ENCODE data around the gene SPTBN1. TPM values are rescaled to one million over a fixed set of nuclear protein-coding genes. Genes with fewer than 3 reads are reported as not detected.

SPTBN1 gene
- total and polyA plus RNA-seq, 9 of the 15 experiments (the other 6 are each of a cell fraction or from before 2014, with no cell fraction given): 8.9 to 66.8 (median 31.4) TPM

GRCh38 chr2:54628957-54629356 lies 172.8 kb downstream of the SPTBN1 start:
- BruUV-seq (replicated peaks): no TSS peak
- Histone ChIP-seq H2AFZ (ENCODE audit: low read depth, low read length) (no peak overlapping the region), H3K4me2 (ENCODE audit: insufficient read depth, low read length) (no peak overlapping the region), H3K4me1 (replicated peaks in 1 of 2; ENCODE audit: control insufficient read depth in 2 of 2, insufficient read depth in 2 of 2, low read length in 2 of 2) (peaks cover 0 to 3% of the 10 kb centered on the region in 2 experiments; a peak in 1 of 5 replicates), H3K27me3 (ENCODE audit: control insufficient read depth in 2 of 2, insufficient read depth in 2 of 2, low read length in 2 of 2) (no peaks in the 10 kb centered on the region), H3K9me1 (ENCODE audit: control insufficient read depth, insufficient read depth, low read length) (no peaks in the 10 kb centered on the region), H4K20me1 (replicated peaks; ENCODE audit: control insufficient read depth, insufficient read depth, low read length) (no peaks in the 10 kb centered on the region), H3K4me3 (no peak overlapping the region), H3K36me3 (ENCODE audit: control insufficient read depth, insufficient read depth, low read length) (peaks cover 90% of the 10 kb centered on the region), H3K9ac (ENCODE audit: insufficient read depth in 1 of 2, low read depth in 2 of 2, low read length in 2 of 2) (no peak overlapping the region), H3K27ac (ENCODE audit: extremely low read depth, low read depth, low read length) (no peak overlapping the region), H3K79me2 (ENCODE audit: control insufficient read depth, insufficient read depth, low read length) (no peaks in the 10 kb centered on the region), H3K9me3 (replicated peaks; ENCODE audit: control insufficient read depth, insufficient read depth, low read depth, low read length) (no peaks in the 10 kb centered on the region)
- DNase-seq (ENCODE audit: extremely low read depth in 1 of 4, low spot score in 3 of 4) (no peak), ATAC-seq (no peak), FAIRE-seq (no peak)
- ChIA-PET POLR2A (interaction anchor here (1.9 kb wide), 1 partner anchor 14 kb away, joined by 5 read pairs; no protein-coding TSS in a partner anchor), CTCF (ENCODE audit: low intra/inter-chr PET ratio) (no interaction called here)
- in situ Hi-C loops (cut with MboI) (no loop called here), intact Hi-C loops (cut with micrococcal nuclease) (no loop called here)
- TF ChIP-seq PCBP2 (IDR thresholded peaks at IDR 0.05; ENCODE audit: low read depth, low read length, poor library complexity, severe bottlenecking) (no peak), SRSF9 (IDR thresholded peaks at IDR 0.05; ENCODE audit: borderline replicate concordance, low read depth, low read length) (no peak), ARID1B (IDR thresholded peaks at IDR 0.05) (no peak), POLR2G (IDR thresholded peaks at IDR 0.05; ENCODE audit: low read depth, low read length) (no peak), ZNF764 (CRISPR knock-in tag; IDR thresholded peaks at IDR 0.05; ENCODE audit: low read depth) (no peak), EZH2 (IDR thresholded peaks at IDR 0.05; ENCODE audit: borderline replicate concordance, low read depth, low read length) (no peak), DMBX1 (CRISPR knock-in tag; IDR thresholded peaks at IDR 0.05; ENCODE audit: borderline replicate concordance) (no peak), ZNF644 (tag; IDR thresholded peaks at IDR 0.05; ENCODE audit: low read depth) (no peak), RBM17 (IDR thresholded peaks at IDR 0.05; ENCODE audit: borderline replicate concordance, low read depth, low read length) (no peak)
- TF ChIP-seq, protein P1, sequence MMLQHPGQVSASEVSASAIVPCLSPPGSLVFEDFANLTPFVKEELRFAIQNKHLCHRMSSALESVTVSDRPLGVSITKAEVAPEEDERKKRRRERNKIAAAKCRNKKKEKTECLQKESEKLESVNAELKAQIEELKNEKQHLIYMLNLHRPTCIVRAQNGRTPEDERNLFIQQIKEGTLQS (IDR thresholded peaks at IDR 0.05): no peak
- TF ChIP-seq, protein P1 (CRISPR knock-in tag; conservative IDR thresholded peaks at IDR 0.05): no peak
- 93% methylated on average over 21 of the region's 30 CpGs for WGBS (ENCODE audit: insufficient coverage, low coverage, missing lambda C conversion rate)

All from K562 (cell line).